Limb (tissue), 2 donors: Measurements from ENCODE around the gene FBXO48.

Experiments used
- DNase-seq, 2 donors: peaks; one replicate each; pipeline ENCODE4 v3.0.0-alpha.2; 2016; ENCODE audit errors: extremely low spot score in 2 of 2

Gene FBXO48

DNA sequence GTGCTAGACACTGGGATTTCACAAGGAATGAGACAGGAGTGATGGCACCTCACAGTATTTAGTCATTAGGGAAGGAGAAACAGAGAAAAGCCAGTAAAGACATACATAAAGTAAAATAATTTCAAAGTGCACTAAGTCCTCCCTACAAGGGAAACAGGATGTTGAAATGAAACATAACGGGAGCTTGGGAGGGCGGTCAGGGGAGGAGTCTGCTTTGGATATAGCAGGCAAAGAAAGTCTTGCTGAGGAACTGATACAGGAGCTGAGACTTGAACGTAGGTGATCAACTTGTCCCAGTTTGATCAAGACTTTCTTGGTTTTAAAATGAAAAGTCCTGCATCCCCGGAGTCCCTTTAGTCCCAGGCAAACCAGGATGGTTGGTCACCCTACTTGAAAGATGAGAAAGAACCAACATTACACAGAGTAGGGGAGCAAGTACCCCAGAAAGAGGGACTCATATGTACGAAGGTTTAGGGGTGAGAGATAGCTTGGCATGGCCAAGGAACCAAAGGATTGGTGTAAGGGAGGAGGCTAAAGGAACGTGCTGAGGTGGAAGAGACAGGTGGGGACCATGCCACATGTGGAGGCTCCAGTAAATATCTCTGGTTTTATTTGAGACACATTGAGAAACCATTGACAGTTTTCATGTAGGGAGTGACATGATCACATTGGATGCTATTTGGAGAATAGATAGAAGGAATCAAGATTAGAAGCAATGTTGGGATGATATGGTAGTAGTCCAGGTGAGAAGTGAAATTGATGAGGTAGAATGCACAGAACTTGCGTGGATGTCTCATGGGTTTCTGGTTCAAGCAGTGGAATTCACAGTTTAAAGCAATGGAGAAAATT is 28.4 kb downstream of the FBXO48 start:
- DNase-seq = no peak

DNA sequence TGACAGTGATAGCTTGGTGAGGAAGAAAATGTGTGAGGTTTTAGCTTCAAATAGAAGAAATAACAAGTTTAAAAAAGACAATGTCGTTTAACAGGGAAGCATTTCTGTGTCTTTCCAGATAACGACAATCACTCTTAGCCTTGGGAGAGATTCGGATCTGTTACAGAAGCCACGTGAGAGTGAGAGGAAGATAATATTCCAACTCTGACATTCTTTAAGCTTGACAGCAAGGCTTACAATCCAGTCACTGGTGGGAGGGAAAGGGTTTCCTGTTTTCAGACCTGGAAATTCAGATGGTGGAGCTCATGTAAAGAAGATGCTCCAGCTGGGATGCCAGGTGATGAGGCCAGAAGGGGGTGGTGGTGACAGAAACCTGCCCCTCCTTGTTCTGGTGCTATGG is 30.8 kb downstream of the FBXO48 start:
- DNase-seq = no peak

DNA sequence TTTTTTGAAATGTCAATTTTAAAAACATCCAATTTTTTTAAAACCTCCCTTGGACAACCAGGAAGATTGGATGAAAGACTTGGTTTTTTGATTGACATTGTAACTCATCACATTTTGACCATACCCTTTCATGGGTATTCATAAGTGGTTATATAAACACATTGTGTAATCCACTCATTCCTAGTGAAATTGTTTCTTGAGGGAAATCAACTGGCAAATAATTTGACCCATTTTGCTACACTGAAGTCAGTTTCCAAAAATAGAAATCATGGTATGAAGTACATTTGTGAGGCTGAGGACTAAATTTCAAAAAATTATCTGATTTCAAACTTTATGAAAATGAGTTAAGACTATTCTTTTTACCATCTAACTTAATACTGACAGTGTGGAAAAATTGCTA is 31.5 kb downstream of the FBXO48 start:
- DNase-seq = no peak

DNA sequence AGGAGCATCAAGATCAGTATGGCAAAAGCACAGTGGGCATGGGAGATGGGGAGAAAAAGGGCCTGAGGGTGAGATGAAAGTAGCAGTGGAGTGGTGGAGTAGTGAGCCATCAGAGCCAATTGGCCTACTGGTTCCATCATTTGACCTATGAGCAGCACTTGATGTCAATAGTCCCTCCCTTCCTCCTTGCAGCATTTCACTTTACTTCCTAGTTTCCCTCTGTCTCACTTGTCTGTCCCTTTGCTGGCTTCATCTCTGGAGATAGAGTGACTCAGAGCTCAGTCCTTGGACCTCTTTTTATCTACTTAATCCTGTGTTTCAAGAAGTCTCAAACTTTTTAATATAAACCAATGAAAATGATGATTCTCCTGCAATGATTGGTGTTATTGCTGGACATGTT is 32.1 kb downstream of the FBXO48 start:
- DNase-seq = no peak

DNA sequence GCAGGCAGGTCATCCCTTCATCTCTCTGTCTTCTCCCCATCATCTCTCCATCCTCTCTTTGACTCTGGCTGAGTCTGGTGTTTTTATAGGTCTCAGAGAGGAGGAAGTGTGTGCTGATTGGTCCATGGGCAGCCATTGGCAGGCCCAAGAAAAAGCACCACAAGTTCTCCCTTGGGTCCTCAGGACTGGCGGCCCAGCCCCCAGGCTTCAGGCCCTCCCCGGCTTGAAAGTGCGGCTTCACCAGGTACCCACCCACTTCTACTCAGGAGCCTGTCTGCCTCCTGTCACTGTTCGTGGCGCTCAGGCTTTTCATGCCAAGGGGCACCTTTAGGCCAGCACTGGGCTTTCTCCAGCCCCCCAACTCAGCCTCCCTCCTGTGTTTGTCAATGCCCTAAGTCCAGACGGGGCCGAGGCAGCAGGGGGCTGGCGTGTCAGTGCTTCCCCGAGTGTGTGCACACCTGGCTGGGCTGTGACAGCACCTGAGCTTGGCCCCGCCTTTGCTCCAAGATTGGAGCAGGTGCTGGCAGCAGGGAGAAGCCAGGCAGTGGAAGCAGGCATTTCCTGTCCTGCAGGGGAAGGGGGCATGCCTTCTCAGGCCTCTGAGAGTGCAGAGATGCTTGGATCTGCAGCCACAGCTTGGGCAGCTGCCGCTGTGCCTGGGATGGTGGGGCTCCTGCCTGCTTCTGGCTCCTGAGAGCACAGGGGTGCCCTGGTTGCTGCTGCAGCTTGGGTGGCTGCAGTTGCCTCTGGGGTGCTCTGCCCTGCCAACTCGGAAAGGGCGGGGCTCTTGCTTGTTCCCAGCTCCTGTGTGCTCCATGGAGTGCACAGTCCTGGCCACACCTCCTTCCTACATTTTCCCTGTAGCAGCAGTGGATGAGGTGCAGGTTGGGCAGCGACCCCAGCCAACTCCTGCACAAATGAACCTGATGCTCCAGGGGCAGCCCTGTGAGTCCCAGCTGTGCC is 34.1 kb downstream of the FBXO48 start:
- no peak for DNase-seq

DNA sequence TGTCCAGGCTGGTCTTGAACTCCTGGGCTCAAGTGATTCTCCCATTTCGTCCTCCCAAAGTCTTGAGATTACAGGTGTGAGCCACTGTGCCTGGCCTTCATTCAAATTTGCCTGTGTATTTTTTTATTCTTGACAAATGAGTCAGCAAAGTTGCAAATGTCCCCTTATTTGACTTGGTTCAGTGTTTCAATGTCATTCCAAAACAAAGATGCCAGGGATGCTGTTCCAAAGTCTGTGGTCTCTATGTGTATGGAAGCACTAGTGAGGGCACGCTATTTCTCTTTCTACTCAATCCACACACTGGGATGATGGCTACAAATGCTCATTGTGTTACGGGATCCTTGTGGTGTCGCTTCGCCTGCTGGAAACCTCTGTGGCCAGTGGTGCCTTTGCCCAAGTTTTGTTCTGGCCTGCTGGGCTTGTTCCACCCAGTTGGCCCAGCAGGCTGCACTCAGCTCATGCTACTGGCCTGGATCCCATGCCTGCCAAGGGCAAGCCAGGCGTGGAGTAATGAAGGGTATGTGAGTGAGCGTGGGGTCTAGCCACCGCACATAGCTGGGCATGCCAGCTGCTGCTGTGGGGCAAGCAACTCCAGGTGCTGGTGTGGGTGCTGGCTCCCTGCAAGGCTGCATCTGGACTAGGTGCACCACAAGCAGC is 35.6 kb downstream of the FBXO48 start:
- no peak for DNase-seq

DNA sequence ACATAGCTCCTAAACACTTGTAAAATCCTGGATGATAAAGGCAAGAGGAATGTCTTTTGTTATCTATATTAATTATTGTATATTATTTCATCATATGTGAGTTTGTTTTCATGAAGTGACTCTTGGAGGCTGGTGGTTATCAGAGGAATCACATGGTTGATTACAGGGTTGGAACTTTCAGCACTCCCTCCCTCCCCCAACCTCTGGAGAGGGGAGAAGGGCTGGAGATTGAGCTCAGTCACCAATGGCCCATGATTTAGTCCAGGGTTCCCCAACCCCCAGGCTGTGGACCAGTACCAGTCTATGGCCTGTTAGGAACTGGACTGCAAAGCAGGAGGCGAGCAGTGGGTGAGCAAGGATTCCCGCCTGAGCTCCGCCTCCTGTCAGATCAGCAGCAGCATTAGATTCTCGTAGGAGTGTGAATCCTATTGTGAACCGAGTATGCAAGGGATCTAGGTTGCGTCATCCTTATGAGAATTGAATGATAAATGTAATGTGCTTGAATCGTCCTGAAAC is 37.7 kb downstream of the FBXO48 start:
- no peak for DNase-seq

DNA sequence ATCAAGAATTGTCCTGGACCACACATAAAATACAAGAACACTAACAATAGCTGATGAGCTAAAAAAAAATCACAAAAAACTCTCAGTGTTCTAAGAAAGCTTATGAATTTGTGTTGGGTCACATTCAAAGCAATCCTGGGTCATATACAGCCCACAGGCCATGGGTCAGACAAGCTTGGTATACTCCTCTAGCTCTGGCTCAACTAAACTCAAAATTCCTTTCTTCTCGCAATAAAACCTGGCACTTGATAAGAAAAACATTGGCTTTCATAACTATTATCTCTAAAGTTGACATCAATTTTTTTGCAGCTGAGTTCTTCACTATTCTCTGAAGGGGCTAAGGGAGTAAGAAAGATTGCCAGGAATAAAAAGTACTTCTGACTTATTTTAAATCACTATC is 38.3 kb downstream of the FBXO48 start:
- no peak for DNase-seq

DNA sequence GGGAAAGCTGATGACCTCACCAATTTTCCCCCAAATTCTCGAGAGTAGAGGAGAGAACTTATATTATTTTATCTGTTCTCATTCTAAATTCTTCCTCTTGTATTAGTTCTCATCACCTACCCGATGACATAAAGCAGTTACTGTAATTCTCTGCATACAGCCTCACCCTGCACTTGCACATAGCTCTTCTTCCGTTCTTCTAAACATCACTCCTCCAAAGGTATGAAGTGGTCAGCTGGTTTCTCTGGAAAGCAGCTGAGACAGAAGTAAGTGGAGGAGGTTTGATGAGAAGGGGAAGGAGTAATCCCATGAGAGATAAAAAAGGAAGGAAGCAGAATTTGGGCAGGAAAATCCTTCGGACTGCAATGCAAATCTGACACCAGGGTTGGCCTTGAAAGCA is 39.0 kb downstream of the FBXO48 start:
- DNase-seq = no peak

DNA sequence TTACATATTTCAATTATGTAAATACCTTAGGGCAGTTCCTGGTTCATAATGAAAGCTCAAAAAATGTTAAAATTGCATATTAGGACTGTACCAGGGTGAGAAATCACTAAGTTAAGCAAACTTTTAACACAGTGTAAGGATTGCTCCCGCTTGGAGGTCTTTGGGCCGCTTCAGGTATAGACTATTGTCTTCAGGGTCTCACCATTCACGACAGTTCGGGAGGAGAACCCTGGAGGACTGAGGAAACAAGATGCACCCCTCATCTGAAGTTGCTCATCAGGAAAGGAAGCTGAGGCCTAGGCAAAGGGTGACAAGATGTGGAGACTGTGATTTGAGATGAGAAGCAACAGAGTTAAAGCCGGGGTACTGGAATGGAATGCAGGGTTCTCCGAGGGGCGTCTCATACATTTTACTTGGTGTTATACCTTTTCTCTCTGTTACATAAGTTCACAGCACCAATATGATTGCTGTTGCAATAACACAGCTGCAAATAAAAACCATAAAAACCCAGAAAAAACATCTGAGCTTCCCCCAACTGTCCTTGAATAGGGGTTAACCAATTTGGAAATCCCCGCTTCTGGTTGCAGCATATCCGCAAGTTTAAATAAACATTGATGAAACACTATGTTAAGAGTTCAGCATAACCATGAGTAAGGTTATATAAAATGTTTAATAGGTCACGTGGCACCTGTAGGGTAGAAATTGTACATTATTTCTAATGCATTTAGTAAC is 40.1 kb downstream of the FBXO48 start:
- DNase-seq = no peak

DNA sequence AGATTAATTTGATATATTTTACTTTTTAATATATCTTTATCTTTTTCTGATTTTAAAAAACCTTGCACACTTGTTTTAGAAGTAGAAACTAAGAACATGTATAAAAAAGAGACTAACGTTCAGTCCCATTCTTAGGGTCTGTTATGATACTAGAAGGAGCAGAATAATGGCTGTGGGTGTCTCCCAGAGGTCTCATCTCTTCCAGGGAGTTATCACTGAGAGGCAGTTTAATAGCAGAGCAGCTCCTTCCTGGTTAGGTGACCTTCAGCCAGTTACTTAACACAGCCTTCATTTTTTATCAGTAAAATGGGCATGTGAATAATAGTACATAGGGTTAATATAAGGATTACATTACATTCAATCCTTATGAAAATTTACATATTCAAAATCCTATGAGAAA is 40.6 kb downstream of the FBXO48 start:
- no peak for DNase-seq

DNA sequence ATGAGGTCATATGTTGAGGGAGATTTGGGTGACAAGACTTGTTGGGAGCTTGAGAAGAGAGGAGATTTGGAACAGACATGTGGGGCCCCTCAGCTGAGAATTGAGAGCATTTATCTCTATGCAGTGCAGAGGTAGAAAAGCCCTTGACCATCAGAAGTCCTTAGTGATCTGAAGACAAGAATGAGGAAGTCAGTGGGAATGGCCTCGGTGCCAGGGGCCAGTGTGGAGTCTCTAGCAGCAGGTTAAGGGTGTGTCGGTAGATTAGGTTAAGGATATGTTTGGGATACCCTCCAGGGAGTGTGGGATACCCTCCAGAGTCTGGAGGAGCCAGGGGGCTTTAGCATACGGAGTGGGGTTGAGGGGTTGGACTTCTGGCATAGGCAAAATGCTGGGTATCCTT is 41.6 kb downstream of the FBXO48 start:
- DNase-seq = no peak

DNA sequence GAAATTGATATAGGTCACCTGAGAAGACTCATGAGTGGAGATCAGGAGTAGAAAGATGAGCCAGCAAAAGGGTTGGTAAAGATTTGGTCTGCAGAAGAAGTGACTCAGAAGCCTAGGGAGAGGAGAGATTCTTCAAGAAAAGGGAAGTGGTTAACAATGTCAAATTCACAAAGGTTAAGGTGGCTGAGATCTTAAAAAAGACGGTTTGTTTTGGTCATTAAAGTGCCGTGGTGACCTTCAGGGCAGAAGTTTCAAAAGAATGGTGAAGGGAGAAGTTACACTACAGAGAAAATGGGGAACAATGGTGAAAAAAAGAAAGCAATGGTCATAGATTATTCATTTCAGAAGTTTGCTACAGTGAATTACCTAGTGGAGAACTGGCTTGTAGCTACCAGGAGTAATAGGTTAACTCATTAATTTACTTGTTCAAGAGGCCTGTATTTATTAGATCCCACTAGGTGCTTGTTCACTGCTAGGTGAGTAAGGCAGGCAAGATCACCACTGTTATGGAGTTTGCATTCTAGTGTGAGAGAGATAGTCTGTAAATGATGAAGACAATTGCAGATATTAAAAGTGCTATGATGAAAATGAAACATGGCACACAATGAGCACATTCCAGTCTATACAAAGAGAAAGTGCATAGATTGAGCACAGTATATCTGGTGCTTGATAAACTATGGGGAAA is 43.0 kb downstream of the FBXO48 start:
- no peak for DNase-seq

DNA sequence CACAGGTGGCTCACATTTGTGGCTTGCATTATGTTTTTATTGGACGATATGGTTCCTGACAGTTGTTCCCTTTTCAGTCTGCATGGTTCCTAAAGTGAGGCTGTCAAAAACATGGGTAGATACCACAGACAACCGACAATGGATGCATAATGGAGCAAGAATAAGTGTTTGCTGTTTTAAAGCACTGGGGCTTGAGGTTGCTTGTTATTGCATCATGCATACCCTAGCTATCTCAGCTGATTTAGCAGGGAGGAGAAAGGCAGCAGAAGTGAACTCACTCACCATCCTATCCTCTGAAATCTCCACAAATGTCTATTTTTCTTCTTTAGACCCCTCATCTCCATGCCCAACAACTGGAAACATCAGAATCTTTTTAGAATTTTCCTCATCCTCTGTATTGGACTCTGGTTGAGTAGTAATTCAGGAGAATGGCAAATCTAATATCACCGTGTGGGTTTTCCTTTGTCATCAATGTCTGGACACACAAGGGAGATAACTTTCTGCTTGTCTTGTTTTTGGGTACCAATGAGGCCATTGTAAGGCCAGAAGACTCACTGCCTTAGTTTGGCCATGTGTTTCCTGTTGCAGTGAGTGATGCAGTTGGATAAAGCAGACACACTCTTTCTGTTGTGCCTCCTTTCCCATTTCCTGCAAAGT is 46.7 kb downstream of the FBXO48 start:
- DNase-seq = no peak

DNA sequence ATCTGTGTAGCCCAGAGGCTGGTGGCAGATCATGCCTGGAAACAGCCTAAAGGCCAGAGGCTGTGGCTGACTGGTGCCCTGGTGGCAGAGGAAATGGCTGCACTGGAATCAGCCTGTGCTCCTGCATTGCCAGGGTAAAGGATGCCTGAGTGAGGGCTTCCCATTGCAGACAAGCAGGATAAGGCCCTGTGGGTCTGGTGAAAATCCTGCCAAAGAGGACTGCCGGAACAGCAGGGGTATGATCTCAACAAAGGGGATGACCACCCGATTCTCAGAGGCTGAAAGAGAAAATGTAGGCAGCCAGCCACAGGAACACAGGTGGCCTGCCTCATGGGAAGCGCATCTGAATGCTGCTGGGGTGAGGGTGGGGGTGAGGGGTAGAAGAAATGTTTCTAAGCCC is 48.2 kb downstream of the FBXO48 start:
- DNase-seq = no peak

DNA sequence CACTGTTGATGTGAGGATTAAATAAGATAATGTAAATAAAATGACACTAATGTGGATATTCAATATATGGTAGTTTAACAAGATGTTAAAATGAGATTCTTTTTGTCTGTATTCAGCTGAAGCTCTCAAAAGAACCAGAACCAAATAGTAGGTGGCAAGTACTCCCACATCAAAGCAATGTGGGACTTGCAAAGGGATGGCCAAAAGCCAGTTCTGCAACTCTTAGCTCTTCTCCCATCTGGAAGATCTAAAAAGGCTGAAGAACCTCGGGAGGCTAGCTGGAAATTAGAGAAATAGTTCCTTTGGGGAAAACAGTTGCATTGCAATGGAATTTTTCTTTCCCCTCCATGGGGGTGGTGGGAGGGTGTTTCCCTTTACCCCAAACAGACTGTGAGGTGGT is 48.7 kb downstream of the FBXO48 start:
- DNase-seq = no peak

DNA sequence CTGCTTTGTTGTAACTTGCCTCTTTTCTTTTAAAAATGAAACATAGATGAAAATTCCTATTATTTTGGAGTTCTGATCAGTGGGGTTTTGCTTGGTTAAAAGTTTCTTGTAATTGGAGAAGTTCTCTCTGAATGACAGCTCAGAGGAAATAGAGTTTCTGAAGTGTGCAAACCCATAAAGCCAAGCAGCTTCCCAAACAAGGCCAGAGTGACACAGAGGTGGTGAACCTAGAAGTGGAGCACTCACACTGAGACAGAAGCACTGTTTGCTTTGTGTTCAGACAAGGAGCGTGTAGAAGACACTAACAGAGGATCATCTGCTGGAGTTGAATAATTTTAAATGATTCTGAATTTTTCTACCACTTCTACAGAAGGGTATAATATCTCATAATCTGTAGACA is 49.2 kb downstream of the FBXO48 start:
- no peak for DNase-seq

DNA sequence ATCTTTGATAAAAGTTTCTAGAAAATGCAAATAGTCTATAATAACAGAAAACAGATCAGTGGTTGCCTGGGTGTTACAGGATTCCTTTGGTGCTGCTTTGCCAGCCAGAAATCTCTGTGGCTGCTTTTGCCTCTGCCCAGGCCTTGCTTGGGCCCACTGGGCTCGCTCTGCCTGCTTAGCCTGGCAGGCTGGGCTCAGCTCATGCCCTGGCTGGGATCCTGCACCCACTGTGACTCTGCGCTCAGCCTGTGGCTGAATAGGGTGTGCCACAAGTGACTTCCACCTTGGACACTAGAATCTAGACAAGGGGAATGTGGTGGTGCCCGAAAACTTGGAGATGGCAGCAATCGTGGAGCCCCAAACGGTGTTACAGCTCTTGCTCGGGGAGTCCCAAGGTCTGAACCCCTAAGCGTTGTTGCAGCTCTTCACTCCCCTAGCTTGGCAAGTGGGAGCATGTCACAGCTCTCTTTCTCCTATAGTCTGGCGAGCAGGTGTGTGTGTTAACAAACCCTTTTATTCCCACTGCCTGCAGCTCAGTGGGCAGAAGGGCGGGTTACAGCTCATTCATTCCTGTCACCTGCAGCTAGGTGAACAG is 50.9 kb downstream of the FBXO48 start:
- DNase-seq = no peak

DNA sequence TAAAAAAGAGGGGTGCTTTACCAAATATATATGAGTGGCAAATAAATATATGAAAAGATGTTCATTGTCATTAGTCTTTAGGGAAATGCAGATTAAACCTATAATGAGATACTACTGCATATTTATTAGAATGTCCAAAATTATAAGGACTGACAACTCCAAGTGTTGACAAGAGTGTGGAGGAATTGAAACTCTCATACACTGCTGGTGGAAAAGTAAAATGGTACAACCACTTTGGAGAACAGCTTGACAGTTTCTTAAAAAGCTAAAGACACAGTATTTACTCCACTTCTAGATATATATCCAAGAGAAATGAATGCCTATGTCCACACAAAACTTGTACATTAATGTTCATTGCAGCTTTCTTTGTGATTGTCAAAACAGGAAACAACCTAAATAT is 51.6 kb downstream of the FBXO48 start:
- no peak for DNase-seq

DNA sequence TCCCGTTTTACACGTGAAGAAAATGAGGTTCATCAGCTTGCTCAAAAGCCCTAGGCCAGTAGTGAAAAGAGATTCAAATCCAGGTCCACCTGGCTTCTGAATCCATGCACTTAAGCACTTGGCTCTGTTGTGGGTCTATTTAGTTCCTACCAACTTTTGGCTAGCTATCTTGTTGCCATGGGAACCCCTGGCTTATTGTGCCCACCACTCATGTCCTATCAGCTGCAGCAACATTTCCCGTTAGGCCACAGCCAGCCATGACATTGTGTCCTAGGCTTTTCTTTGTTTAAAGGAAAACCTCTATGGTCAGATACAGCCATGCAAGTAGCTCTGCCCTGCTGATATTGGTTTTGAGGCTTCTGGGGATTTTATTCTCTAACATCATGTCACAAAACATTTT is 52.2 kb downstream of the FBXO48 start:
- DNase-seq = no peak
